ENCODE data around the gene RBBP7. TPM values are rescaled to one million over a fixed set of nuclear protein-coding genes. Genes with fewer than 3 reads are reported as not detected.
A peak's percentile ranks its signal among the peaks of the same experiment; 100 is the strongest.

Gene RBBP7
- total RNA-seq, 1 experiment from 2014 or later: 138 TPM

DNA sequence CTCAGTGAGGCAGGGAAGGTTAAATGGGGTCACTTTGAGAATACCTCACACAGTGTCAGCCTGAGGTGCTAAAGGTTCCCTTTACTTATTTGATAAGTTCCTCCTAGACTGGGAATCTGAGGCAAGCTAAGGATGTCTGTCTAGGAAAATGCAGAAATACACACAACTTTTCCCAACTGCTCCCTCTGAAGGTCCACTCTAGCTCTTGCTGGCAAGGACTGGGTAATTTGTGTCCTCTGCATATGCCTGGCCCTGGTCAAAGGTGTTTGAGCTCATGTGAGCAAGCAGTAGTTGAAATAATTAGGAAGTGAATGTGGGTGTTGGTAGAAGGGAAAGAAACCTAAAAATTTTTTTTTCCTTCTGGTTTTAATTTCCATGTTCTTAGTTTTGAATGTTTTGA is 62.6 kb downstream of the RBBP7 start:
- H3K79me2 ChIP-seq (ENCODE audit: low read length): peaks cover 90% of the 10 kb centered on the region
- DNase-seq: no peak
- H4K20me1 ChIP-seq (ENCODE audit: insufficient read depth, low read depth, low read length): peaks cover 4% of the 10 kb centered on the region; the same call in 1 of the 2 replicates
- no peaks in the 10 kb centered on the region for H3K9me2 ChIP-seq (replicated peaks; ENCODE audit: insufficient read depth, low read length)
- H3K36me3 ChIP-seq (ENCODE audit: insufficient read depth, low read length): peaks cover 23% of the 10 kb centered on the region
- no peak overlapping the region for H3K4me3 ChIP-seq (ENCODE audit: low read length)
- H3K9ac ChIP-seq (ENCODE audit: low read length): no peak overlapping the region
- peak overlapping the region; percentile 67 for H3K27ac ChIP-seq (ENCODE audit: low read length)
- no peaks in the 10 kb centered on the region for H3K9me3 ChIP-seq (ENCODE audit: low read length)
- H3K4me1 ChIP-seq (ENCODE audit: low read length): peaks cover 42% of the 10 kb centered on the region
- no peaks in the 10 kb centered on the region for H3K27me3 ChIP-seq (ENCODE audit: low read length)
- H3K4me2 ChIP-seq (ENCODE audit: low read depth, low read length, poor library complexity, severe bottlenecking): no peak overlapping the region
- no peak overlapping the region for H2AFZ ChIP-seq (ENCODE audit: low read length)

DNA sequence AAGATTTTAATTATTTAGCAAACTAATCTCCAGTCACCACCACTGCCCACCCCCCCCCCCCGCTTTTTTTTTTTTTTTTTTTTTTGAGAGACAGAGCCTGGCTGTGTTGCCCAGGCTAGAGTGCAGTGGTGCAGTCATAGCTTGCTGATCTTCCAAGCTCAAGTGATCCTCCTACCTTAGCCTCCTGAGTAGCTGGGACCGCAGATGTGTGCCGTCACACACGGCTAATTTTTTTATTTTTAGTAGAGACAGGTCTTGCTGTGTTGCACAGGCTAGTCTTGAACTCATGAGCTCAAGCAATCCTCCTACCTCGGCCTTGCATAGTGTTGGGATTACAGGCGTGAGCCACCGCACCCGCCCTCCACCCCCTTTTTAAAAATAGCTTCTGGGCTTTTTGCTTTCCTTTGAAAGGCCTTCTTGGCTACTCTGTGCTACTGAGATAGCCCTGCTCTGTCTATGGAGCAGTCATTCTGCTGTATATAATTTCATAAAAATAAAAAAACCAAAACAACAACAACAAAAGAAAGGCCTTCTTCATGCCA is 65.2 kb downstream of the RBBP7 start:
- Histone ChIP-seq H3K27ac (ENCODE audit: low read length) (peak overlapping the region; percentile 93), H3K4me3 (ENCODE audit: low read length) (peak overlapping the region; percentile 55)
- peak; percentile 90 for DNase-seq

DNA sequence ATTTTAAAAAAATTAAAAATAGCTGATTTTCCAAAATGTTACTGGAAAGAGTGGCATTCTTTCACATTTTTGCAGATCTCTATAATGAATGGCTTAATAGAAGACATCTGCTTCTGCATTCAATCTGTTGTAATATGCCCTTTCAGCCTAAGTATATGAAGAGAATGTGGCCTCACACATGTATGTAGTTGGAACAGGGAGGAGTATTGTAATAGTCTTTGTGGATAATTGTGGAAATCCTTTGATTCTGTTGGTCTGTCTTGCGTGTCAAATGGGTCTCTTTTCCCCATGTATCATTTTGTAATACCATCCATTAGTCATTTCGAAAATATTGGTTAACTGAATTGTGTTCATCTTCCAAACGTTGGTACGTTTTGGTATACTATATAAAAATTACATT is 72.3 kb downstream of the RBBP7 start:
- Histone ChIP-seq H3K27ac (ENCODE audit: low read length) (no peak overlapping the region), H3K36me3 (ENCODE audit: insufficient read depth, low read length) (peaks cover 32% of the 10 kb centered on the region), H3K79me2 (ENCODE audit: low read length) (peaks cover 85% of the 10 kb centered on the region), H3K4me2 (ENCODE audit: low read depth, low read length, poor library complexity, severe bottlenecking) (no peak overlapping the region), H3K9ac (ENCODE audit: low read length) (no peak overlapping the region), H2AFZ (ENCODE audit: low read length) (no peak overlapping the region), H4K20me1 (ENCODE audit: insufficient read depth, low read depth, low read length) (peaks cover 17% of the 10 kb centered on the region), H3K27me3 (ENCODE audit: low read length) (no peaks in the 10 kb centered on the region), H3K9me3 (ENCODE audit: low read length) (no peaks in the 10 kb centered on the region), H3K9me2 (replicated peaks; ENCODE audit: insufficient read depth, low read length) (no peaks in the 10 kb centered on the region), H3K4me3 (ENCODE audit: low read length) (no peak overlapping the region), H3K4me1 (ENCODE audit: low read length) (no peaks in the 10 kb centered on the region)
- DNase-seq: no peak

More for the DNA sequence above, 65.2 kb downstream of the RBBP7 start:
- Histone ChIP-seq H3K9me2 (replicated peaks; ENCODE audit: insufficient read depth, low read length) (no peaks in the 10 kb centered on the region), H3K79me2 (ENCODE audit: low read length) (peaks cover 84% of the 10 kb centered on the region), H3K9ac (ENCODE audit: low read length) (peak overlapping the region; percentile 52), H3K4me1 (ENCODE audit: low read length) (peaks cover 42% of the 10 kb centered on the region), H3K4me2 (ENCODE audit: low read depth, low read length, poor library complexity, severe bottlenecking) (peak overlapping the region; percentile 94), H3K9me3 (ENCODE audit: low read length) (no peaks in the 10 kb centered on the region), H3K36me3 (ENCODE audit: insufficient read depth, low read length) (peaks cover 20% of the 10 kb centered on the region), H4K20me1 (ENCODE audit: insufficient read depth, low read depth, low read length) (peaks cover under 1% of the 10 kb centered on the region; the same call in 1 of the 2 replicates), H2AFZ (ENCODE audit: low read length) (no peak overlapping the region), H3K27me3 (ENCODE audit: low read length) (no peaks in the 10 kb centered on the region)

DNA sequence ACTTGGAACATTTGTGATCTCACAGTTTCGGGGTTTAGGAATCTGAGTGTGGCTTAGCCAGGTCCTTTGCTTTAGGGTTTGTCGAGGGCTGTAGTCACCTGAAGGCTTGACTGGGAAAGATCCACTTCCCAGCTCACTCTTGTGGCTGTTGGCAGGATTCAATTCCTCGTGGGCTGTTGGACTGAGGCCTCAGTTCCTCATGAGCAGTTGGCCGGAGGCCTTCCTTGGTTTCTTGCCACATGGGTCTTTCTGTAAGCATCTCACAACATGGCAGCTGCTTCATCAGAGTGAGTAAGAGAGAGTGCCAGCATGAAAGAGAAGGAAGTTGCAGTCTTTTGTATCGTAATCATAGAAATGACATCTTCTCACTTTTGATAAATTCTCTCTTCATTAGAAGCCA is 72.8 kb downstream of the RBBP7 start:
- no peak overlapping the region for H3K27ac ChIP-seq (ENCODE audit: low read length)
- peaks cover 82% of the 10 kb centered on the region for H3K79me2 ChIP-seq (ENCODE audit: low read length)
- no peak overlapping the region for H3K4me3 ChIP-seq (ENCODE audit: low read length)
- peaks cover 17% of the 10 kb centered on the region for H4K20me1 ChIP-seq (ENCODE audit: insufficient read depth, low read depth, low read length)
- H3K4me2 ChIP-seq (ENCODE audit: low read depth, low read length, poor library complexity, severe bottlenecking): no peak overlapping the region
- H3K27me3 ChIP-seq (ENCODE audit: low read length): no peaks in the 10 kb centered on the region
- H3K36me3 ChIP-seq (ENCODE audit: insufficient read depth, low read length): peaks cover 33% of the 10 kb centered on the region
- no peaks in the 10 kb centered on the region for H3K9me2 ChIP-seq (replicated peaks; ENCODE audit: insufficient read depth, low read length)
- H3K9ac ChIP-seq (ENCODE audit: low read length): no peak overlapping the region
- peak; percentile 37 for DNase-seq
- H3K4me1 ChIP-seq (ENCODE audit: low read length): no peaks in the 10 kb centered on the region
- no peak overlapping the region for H2AFZ ChIP-seq (ENCODE audit: low read length)
- no peaks in the 10 kb centered on the region for H3K9me3 ChIP-seq (ENCODE audit: low read length)

DNA sequence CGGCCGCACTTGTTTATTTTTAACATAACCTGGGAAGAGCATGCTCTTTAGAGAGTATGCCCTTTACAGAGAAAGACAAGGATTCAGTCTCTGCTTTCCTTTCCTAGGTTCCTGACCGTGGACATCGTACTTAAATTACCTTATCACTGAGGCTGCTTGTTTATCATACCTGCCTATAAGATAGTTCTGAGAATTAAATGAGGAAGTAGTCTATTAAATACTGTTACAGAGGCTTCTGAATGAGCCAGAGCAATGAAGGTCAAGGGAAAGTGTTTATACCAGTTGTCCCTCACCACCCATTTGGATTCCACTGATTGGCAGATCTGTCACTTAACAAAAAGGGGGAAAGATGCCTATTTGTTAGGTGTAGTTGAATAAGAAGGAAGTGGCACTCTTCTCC is 73.9 kb downstream of the RBBP7 start:
- H3K4me2 ChIP-seq (ENCODE audit: low read depth, low read length, poor library complexity, severe bottlenecking): no peak overlapping the region
- no peaks in the 10 kb centered on the region for H3K27me3 ChIP-seq (ENCODE audit: low read length)
- peaks cover 23% of the 10 kb centered on the region for H4K20me1 ChIP-seq (ENCODE audit: insufficient read depth, low read depth, low read length)
- H3K4me3 ChIP-seq (ENCODE audit: low read length): no peak overlapping the region
- H3K4me1 ChIP-seq (ENCODE audit: low read length): no peaks in the 10 kb centered on the region
- no peaks in the 10 kb centered on the region for H3K9me3 ChIP-seq (ENCODE audit: low read length)
- H3K36me3 ChIP-seq (ENCODE audit: insufficient read depth, low read length): peaks cover 35% of the 10 kb centered on the region
- no peak overlapping the region for H3K9ac ChIP-seq (ENCODE audit: low read length)
- peaks cover 85% of the 10 kb centered on the region for H3K79me2 ChIP-seq (ENCODE audit: low read length)
- no peak overlapping the region for H2AFZ ChIP-seq (ENCODE audit: low read length)
- no peak overlapping the region for H3K27ac ChIP-seq (ENCODE audit: low read length)
- peak; percentile 33 for DNase-seq
- H3K9me2 ChIP-seq (replicated peaks; ENCODE audit: insufficient read depth, low read length): no peaks in the 10 kb centered on the region

Small RNA genes within 50 kb of the gene (small RNA-seq; reads per million reads assigned to genes)
- gene RF00019: not detected
- not detected for gene RNU4-6P
- gene RPL12P49: not detected

Other genes with a start within 250 kb of the RBBP7 start
- gene S100G, start 220.2 kb downstream of the RBBP7 start, total RNA-seq (2014; rRNA removed; shearing (Covaris generic); ENCODE audit: low replicate concordance): not detected in 2 replicates
- gene CTPS2, start 157.7 kb downstream of the RBBP7 start, total RNA-seq (2014; rRNA removed; shearing (Covaris generic); ENCODE audit: low replicate concordance): 14.3 and 18.9 TPM in 2 replicates
- gene SYAP1, start 150.8 kb downstream of the RBBP7 start, total RNA-seq (2014; rRNA removed; shearing (Covaris generic); ENCODE audit: low replicate concordance): 31.2 and 40.9 TPM in 2 replicates
- 28.2 and 42.2 TPM in 2 replicates for gene TXLNG, start 83.9 kb downstream of the RBBP7 start, total RNA-seq (2014; rRNA removed; shearing (Covaris generic); ENCODE audit: low replicate concordance)
- gene REPS2, start 76.3 kb upstream of the RBBP7 start, total RNA-seq (2014; rRNA removed; shearing (Covaris generic); ENCODE audit: low replicate concordance): 0.14 and 1.1 TPM in 2 replicates

Data from Karpas-422 (cell line).